Omental fat pad (tissue), 4 donors: ENCODE results near the gene MRPL28. TPM values are rescaled to one million over a fixed set of nuclear protein-coding genes. Genes with fewer than 3 reads are reported as not detected.
A peak's percentile ranks its signal among the peaks of the same experiment; 100 is the strongest.

ENCODE experiments used
- ATAC-seq: fragments of 150-250 bp; one replicate; pipeline ENCODE4 v1.9.1; 2016; ENCODE audit warnings: mild to moderate bottlenecking, moderate library complexity; ENCODE audit not compliant: low FRiP score
- DNase-seq: peaks from one replicate; pipeline ENCODE4 v3.0.0-alpha.2; 2019; ENCODE audit warnings: low spot score
- total RNA-seq, 4 donors: library from RNA; depleted of rRNA; stranded (reverse); fragments of >200 nt; gene quantifications; one replicate each; pipeline ENCODE4 v1.1.0, GENCODE V29; 2016
- TF ChIP-seq, protein P1 (sequence below), 3 donors: fragments of 450-650 bp; IDR thresholded peaks; one replicate each; pipeline ENCODE4 v1.5.1; 2016 to 2017; ENCODE audit warnings: antibody characterized with exemption in 3 of 3, mild to moderate bottlenecking in 3 of 3, moderate library complexity in 2 of 3

MRPL28 gene
- total RNA-seq, 4 donors from 2014 or later, result 53.3 to 58.2 (median 53.9) TPM

DNA sequence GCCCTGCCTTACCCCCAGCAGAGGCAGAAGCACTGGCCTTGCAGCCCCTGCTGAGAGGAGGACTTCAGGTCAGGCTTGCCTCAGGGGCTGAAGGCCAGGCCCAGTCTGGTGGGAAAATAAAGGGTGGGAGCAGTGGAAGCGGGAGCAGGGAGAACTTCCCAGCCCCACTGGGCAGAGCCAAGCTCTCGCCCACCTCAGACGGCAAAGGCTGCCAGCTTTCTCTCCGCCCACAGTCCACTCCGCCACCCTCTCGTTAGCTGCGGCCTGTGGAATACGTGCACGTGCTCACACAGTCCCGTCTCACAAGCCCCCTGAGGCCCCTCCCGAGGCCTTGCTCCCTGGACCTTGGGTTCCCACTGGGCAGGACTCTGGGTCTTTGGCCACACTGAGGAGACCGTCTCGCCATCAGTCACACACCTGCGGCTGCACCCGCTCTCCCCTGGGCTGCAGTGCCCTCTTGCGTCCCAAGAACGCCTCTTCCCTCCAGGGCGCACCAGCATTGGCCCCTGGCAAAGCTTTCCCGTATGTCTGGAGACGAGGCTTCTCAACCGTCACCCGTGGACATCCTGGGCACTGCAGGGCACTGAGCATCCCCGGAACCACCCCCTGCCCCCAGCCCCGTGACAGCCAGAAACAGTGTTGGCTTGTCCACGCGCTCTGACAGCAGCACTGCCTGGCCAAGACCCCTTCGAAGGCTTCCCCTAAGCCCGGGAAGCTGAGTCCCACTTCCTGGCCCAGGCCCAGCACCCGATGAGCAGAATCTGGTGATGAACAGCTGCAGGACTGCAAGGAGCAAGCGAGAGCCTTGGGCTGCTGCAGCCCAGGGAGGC is 8.3 kb downstream of the MRPL28 start:
- ATAC-seq, result peak; percentile 80
- no peak for DNase-seq
- TF ChIP-seq, protein P1, sequence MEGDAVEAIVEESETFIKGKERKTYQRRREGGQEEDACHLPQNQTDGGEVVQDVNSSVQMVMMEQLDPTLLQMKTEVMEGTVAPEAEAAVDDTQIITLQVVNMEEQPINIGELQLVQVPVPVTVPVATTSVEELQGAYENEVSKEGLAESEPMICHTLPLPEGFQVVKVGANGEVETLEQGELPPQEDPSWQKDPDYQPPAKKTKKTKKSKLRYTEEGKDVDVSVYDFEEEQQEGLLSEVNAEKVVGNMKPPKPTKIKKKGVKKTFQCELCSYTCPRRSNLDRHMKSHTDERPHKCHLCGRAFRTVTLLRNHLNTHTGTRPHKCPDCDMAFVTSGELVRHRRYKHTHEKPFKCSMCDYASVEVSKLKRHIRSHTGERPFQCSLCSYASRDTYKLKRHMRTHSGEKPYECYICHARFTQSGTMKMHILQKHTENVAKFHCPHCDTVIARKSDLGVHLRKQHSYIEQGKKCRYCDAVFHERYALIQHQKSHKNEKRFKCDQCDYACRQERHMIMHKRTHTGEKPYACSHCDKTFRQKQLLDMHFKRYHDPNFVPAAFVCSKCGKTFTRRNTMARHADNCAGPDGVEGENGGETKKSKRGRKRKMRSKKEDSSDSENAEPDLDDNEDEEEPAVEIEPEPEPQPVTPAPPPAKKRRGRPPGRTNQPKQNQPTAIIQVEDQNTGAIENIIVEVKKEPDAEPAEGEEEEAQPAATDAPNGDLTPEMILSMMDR (IDR thresholded peaks at IDR 0.05), result no peak

GRCh38 chr16:361341-361871 is 8.9 kb downstream of the MRPL28 start:
- TF ChIP-seq, protein P1 (IDR thresholded peaks at IDR 0.05), result no peak
- DNase-seq (no peak), ATAC-seq (no peak)

DNA sequence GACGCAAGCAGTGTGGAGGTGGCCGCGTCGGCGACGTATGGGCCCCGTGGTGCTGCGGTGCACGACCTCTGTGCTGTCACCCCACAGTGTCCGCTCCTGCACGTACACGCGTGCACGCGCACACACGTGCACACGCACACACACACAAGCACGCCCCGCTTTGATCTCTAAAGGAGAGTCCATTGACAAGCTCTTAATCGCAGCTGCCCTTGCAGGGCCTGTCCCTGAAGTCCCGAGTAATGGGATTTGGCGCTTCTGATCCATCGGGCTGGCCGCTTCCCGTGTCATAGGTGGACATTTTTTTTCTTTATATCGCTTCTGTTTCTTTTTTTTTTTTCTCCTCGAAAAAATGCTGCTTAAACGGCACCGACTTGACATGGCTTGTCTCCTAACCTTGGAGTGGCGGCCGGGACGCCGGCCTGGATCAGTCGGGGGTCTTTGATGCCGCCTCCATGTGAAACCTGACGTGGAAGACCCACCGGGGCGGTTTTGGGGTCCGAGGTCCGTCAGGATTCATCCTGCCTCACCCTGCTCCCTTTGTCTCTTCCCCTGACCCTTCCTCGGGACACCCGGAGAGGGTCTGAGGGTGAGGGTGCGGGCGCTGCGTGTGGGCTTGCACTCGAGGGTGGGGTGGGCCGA is 9.5 kb downstream of the MRPL28 start:
- TF ChIP-seq, protein P1 (IDR thresholded peaks at IDR 0.05), result no peak
- DNase-seq, result no peak
- no peak for ATAC-seq

- TF ChIP-seq, protein P1 (IDR thresholded peaks at IDR 0.05), result no peak
- DNase-seq (no peak), ATAC-seq (no peak)
These were observed 10.3 kb downstream of the MRPL28 start for GRCh38 chr16:359871-360697.

DNA sequence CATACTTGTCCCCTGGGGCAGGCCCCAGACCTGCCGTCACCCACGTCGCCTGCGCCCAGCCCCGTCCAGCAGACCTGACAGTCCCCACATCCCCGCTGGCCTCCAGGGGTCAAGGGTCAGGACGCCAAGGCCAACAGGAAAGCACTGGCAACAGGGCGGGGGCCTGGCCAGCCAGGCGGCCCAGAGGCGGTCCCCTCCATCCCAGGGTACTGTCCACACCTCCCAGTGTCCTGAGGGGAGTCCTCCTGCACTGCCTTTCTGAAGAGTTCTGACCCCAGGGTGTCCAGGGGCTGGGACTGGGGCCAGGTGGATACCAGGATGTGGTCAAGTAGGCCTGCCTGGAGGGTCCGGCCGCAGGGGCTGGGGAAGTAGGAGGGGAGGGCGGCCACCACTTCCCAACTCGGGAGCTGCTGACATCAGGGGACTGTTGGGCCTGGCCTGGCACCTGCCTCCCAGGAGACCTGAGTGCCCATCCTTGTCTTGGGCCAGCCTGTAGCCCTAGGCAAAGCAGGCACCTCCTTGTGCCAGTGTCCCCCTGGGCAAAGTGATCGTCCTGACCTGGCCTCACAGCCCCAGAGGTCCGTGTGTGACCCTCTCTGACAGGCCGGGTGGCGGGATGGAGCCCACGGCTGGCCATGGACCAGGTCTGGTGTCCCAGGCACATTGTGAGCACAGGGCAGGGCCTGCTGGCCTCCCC is 11.1 kb downstream of the MRPL28 start:
- TF ChIP-seq, protein P1 (IDR thresholded peaks at IDR 0.05), result no peak
- no peak for DNase-seq
- no peak for ATAC-seq

GRCh38 chr16:356741-357140 is 13.6 kb downstream of the MRPL28 start:
- ATAC-seq, result no peak
- TF ChIP-seq, protein P1 (IDR thresholded peaks at IDR 0.05), result no peak

More at GRCh38 chr16:356741-357140, 13.6 kb downstream of the MRPL28 start:
- no peak for DNase-seq
